GM21528 (cell line): ENCODE data around the gene CDKN2A.
"Not testable (repeated sequence)": the region's sequence is repeated elsewhere in the genome, so short reads cannot be mapped to it uniquely, and the experiment has no call there.

Experiments used
- ATAC-seq: cut with Tn5 transposase; IDR thresholded peaks from one replicate; pipeline ENCODE4 v1.9.1; 2021; ENCODE audit warnings: mild to moderate bottlenecking, moderate library complexity; ENCODE audit not compliant: unreplicated experiment, low FRiP score

CDKN2A gene

GRCh38 chr9:21959268-21959667 lies 34.9 kb downstream of the CDKN2A start:
- ATAC-seq, result not testable (repeated sequence)

GRCh38 chr9:21958833-21959232 lies 35.4 kb downstream of the CDKN2A start:
- ATAC-seq, result no peak

DNA sequence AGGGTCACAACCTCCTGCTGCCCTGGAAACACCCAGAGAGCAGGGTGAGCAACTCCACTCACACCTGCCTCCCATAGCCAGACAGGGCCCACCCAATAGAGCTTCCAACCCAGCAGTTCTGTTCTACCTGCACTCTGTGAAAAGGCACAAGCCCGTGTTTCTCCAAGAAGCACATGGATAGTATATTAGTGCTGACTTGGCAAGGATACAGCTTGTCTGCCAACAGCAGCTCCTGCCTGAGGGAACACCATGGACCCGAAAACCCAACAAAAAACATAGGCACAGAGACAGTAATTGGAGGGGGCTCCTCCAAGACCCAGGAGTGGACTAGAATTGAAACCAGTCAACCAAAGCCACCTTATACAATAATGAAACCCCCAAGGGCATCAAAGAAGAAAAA lies 48.6 kb downstream of the CDKN2A start:
- ATAC-seq, result no peak

DNA sequence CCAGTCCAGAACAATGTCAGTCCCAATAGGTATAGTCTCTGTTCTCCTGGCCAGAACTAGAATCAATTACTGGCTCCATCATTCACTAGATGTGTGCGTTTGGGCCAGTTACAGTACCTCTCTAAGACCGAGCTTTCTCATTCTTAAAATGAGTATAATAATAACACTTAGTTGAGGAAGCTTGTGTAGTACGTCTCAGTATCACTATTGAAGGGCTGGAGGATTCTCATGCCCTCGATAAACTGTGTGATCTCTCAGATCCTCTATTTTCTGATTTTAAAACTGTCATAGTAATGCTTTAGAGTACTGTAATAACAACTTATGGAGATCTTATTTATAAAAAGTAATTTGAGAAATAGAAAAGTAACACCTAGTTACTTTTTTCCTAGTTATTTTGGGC lies 50.7 kb downstream of the CDKN2A start:
- no peak for ATAC-seq

GRCh38 chr9:21941337-21941995 lies 52.7 kb downstream of the CDKN2A start:
- no peak for ATAC-seq

DNA sequence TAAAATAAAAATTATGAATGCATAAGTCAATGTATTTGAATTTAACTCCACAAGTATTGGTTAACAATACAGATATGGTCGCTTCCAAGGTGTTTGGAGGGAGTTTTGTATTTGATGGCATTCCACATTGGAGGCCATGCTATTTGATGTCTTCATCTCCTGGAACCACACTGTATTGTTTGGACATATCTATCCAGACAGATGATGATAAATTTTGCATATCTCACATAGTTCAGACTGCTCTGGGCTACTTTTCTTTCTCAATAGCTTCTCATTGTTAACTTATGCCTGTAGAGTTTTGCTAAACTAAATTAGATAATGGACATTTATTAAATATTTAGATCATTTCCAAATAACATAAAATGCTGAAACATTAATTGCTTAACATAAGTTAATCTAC lies 58.0 kb downstream of the CDKN2A start:
- no peak for ATAC-seq

DNA sequence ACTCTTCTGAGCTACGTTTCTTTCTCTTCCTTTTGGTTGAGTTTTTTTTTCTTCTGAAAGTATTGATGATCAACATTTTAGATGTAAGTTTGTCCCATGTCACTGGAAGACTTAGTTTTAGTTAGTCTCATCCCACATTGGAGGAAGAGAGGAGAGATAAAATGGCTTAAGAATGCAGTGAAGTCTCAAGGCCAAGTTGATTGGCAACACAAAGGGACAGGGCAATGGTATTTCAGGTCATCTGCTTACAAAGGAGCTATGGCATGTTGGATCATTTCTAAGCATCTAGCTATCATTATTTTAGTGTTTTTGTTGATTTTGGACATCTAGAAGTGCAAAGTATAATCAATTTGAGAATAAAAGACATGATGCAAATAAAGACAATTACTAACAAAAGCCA lies 58.6 kb downstream of the CDKN2A start:
- no peak for ATAC-seq

GRCh38 chr9:21933865-21934264 lies 60.3 kb downstream of the CDKN2A start:
- no peak for ATAC-seq

DNA sequence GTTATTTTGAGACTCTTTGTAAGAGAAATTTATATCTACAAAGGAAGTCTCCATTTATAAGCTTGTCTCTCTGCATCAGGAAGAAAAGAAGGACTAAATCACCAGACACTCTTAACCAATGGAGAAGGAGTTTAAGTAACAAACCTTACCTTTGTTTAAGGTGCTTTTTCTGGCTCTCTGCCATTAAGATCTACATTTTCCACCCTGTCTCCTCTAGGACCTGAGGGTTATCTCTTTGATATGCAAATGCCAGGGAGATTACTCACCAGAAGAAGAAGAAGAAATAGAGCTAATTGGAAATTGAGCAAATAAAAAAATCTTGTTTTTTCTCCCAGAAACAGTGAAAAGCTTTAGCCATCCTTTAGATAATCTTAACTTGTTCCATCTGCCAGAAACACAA lies 60.9 kb downstream of the CDKN2A start:
- ATAC-seq, result no peak

- ATAC-seq, result no peak
These were observed 62.8 kb downstream of the CDKN2A start for GRCh38 chr9:21931428-21931827.

- ATAC-seq, result no peak
These were observed 66.4 kb downstream of the CDKN2A start for GRCh38 chr9:21927752-21928151.

- no peak for ATAC-seq
These were observed 70.5 kb downstream of the CDKN2A start for GRCh38 chr9:21923694-21924093.

DNA sequence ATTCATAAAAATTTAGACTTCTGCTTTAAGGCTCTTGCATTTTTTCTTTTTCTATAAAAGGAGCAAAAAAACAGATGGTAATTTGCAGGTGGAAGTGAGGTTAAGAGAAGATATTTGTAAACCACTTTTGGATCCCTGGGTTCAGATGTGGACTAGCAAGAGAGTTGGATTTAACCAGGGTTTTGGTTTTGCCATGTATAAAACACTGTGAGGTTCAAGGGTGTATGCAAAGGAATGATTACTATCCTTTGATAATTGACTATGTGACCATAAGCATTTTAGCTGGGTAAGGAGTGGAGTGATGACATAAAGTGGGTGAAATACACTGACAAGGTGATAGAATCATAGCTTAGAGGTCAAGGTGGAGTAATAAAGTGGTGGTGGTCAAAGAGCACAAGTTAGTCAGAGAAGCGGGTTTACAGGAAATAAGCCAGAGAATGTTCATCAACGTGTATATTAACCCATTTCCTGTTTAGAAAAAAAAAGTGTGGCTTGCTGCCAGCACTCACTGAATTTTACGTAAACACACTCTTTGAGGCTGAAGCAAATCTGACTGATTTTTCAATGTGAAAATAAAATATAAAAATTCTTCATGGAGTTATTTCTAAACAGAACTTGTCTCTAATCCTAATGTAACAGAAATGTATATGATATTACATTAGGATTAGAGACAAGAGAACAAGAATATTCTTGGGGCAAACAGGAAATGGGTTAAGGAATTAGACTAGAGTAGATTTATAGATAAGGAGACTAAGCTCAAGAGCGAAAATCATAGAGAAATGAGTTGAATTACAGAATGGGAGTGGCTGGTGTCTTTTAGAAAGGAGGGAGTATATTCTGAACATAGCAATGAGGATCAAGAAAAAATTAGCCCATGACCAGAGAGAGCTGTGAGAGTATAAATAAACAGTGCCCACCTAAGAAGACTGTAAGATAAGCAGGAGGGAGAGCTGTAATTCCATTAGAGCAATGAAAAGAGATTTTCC lies 74.5 kb downstream of the CDKN2A start:
- ATAC-seq, result peak; percentile 88
